ENCODE data around the gene ASIC1.
"Not testable (repeated sequence)": the region's sequence is repeated elsewhere in the genome, so short reads cannot be mapped to it uniquely, and the experiment has no call there.

Gene ASIC1

GRCh38 chr12:50084409-50084774 is 27.0 kb downstream of the ASIC1 start:
- not testable (repeated sequence) for DNase-seq (ENCODE audit: low read depth in 1 of 2, low spot score in 1 of 2)

GRCh38 chr12:50084775-50085614 is 27.6 kb downstream of the ASIC1 start, which contains the start of gene SMARCD1:
SMARCD1 (plus strand) TSS chr12:50085342; CDS start chr12:50085370, 28 bp downstream.
- DNase-seq (ENCODE audit: low read depth in 1 of 2, low spot score in 1 of 2) = peak; percentile 75 to 77

- DNase-seq (ENCODE audit: low read depth in 1 of 2, low spot score in 1 of 2) = no peak
Measured at GRCh38 chr12:50085615-50086072, 28.2 kb downstream of the ASIC1 start.

- no peak for DNase-seq (ENCODE audit: low read depth in 1 of 2, low spot score in 1 of 2)
Measured at GRCh38 chr12:50086148-50086547, 28.8 kb downstream of the ASIC1 start.

GRCh38 chr12:50087151-50087550 is 29.8 kb downstream of the ASIC1 start:
- no peak for DNase-seq (ENCODE audit: low read depth in 1 of 2, low spot score in 1 of 2)

- no peak for DNase-seq (ENCODE audit: low read depth in 1 of 2, low spot score in 1 of 2)
Measured at GRCh38 chr12:50087995-50088394, 30.6 kb downstream of the ASIC1 start.

- DNase-seq (ENCODE audit: low read depth in 1 of 2, low spot score in 1 of 2) = no peak
Measured at GRCh38 chr12:50088577-50089335, 31.4 kb downstream of the ASIC1 start.

GRCh38 chr12:50089730-50090129 is 32.3 kb downstream of the ASIC1 start:
- no peak for DNase-seq (ENCODE audit: low read depth in 1 of 2, low spot score in 1 of 2)

- no peak for DNase-seq (ENCODE audit: low read depth in 1 of 2, low spot score in 1 of 2)
Measured at GRCh38 chr12:50090391-50090790, 33.0 kb downstream of the ASIC1 start.

GRCh38 chr12:50097952-50098351 is 40.6 kb downstream of the ASIC1 start:
- no peak for DNase-seq (ENCODE audit: low read depth in 1 of 2, low spot score in 1 of 2)

- no peak for DNase-seq (ENCODE audit: low read depth in 1 of 2, low spot score in 1 of 2)
Measured at GRCh38 chr12:50099302-50100008, 42.1 kb downstream of the ASIC1 start.

GRCh38 chr12:50100561-50100960 is 43.2 kb downstream of the ASIC1 start:
- DNase-seq (ENCODE audit: low read depth in 1 of 2, low spot score in 1 of 2) = no peak

GRCh38 chr12:50101663-50102062 is 44.3 kb downstream of the ASIC1 start:
- DNase-seq (ENCODE audit: low read depth in 1 of 2, low spot score in 1 of 2) = no peak

GRCh38 chr12:50102131-50102531 is 44.7 kb downstream of the ASIC1 start:
- no peak for DNase-seq (ENCODE audit: low read depth in 1 of 2, low spot score in 1 of 2)

GRCh38 chr12:50102646-50103309 is 45.4 kb downstream of the ASIC1 start:
- DNase-seq (ENCODE audit: low read depth in 1 of 2, low spot score in 1 of 2) = no peak

GRCh38 chr12:50103351-50103750 is 46.0 kb downstream of the ASIC1 start:
- no peak for DNase-seq (ENCODE audit: low read depth in 1 of 2, low spot score in 1 of 2)

- peak in 1 of 2 donors; percentile 14 for DNase-seq (ENCODE audit: low read depth in 1 of 2, low spot score in 1 of 2)
Measured at GRCh38 chr12:50103767-50104321, 46.4 kb downstream of the ASIC1 start, which contains the start of gene GPD1. GPD1 (plus strand) TSS chr12:50104008; CDS start chr12:50104051, 43 bp downstream.

GRCh38 chr12:50104417-50105366 is 47.3 kb downstream of the ASIC1 start:
- DNase-seq (ENCODE audit: low read depth in 1 of 2, low spot score in 1 of 2) = no peak

- no peak for DNase-seq (ENCODE audit: low read depth in 1 of 2, low spot score in 1 of 2)
Measured at GRCh38 chr12:50105913-50106450, 48.6 kb downstream of the ASIC1 start.
